K562 (cell line): ENCODE measurements around the gene ACTN2. TPM values are rescaled to one million over a fixed set of nuclear protein-coding genes. Genes with fewer than 3 reads are reported as not detected.

ENCODE experiments used
- ATAC-seq: fragments of 200-7000 bp; cut with Tn5 transposase; 3 replicates; pipeline ENCODE4 v1.9.1; 2020; ENCODE audit warnings: moderate library complexity
- BruUV-seq: library from RNA; stranded (reverse); fragments of 400-500 nt; replicated peaks from 2 replicates; lab custom pipeline; 2021; lab: Mats Ljungman, UMichigan
- CTCF ChIA-PET: fragments of 300-600 bp; formaldehyde crosslinking; extraction: SDS; loops from one replicate; lab custom pipeline; 2021; ENCODE audit warnings: low intra/inter-chr PET ratio; lab: Yijun Ruan, JAX
- POLR2A ChIA-PET: fragments of 300-600, 350-650 bp; sonication (Branson Sonifier 250); formaldehyde crosslinking; extraction: SDS; loops from one replicate; lab custom pipeline; 2021; ENCODE audit warnings: antibody characterized with exemption, inconsistent platforms; lab: Yijun Ruan, JAX
- DNase-seq, 4 experiments: peaks; one replicate each; pipeline versions ENCODE4 v3.0.0 to v3.0.0-alpha.2; 2011 to 2018; ENCODE audit warnings: low spot score in 3 of 4, mixed read lengths in 3 of 4; ENCODE audit errors: extremely low read depth in 1 of 4
- FAIRE-seq: peaks from 2 replicates; lab custom pipeline; 2011; peaks lifted over from hg19 to GRCh38; lab: Jason Lieb, UNC
- H2AFZ ChIP-seq: 2 replicates; pipeline ENCODE4 v1.6.0; 2011; ENCODE audit warnings: low read depth, low read length, control low read depth, inconsistent platforms
- H3K27ac ChIP-seq: fragments of 200-600 bp; 3 replicates; pipeline ENCODE4 v1.8.0; 2011; ENCODE audit warnings: low read depth, mild to moderate bottlenecking, control low read depth, inconsistent platforms, low read length, moderate library complexity, mixed read lengths; ENCODE audit errors: extremely low read depth
- H3K27me3 ChIP-seq, 2 experiments: fragments of 300-600 bp in 1 of 2; 2 replicates in 1 of 2; 3 replicates in 1 of 2; pipeline versions ENCODE4 v1.6.0 to v1.8.0; 2011; ENCODE audit warnings: inconsistent platforms in 2 of 2, low read length in 2 of 2, mild to moderate bottlenecking in 1 of 2, mixed read lengths in 1 of 2, moderate library complexity in 1 of 2; ENCODE audit not compliant: control insufficient read depth in 2 of 2, insufficient read depth in 2 of 2
- H3K36me3 ChIP-seq: fragments of 300-600 bp; 3 replicates; pipeline ENCODE4 v1.8.0; 2011; ENCODE audit warnings: mild to moderate bottlenecking, low read length, inconsistent platforms; ENCODE audit not compliant: control insufficient read depth, insufficient read depth
- H3K4me1 ChIP-seq, 2 experiments: fragments of 200-600 bp in 1 of 2; replicated peaks in 1 of 2; 2 replicates in 1 of 2; 3 replicates in 1 of 2; pipeline versions ENCODE4 v1.5.1 to v1.8.0; 2011; ENCODE audit warnings: inconsistent platforms in 2 of 2, low read length in 2 of 2, mild to moderate bottlenecking in 1 of 2, mixed read lengths in 1 of 2, moderate library complexity in 1 of 2; ENCODE audit not compliant: control insufficient read depth in 2 of 2, insufficient read depth in 2 of 2
- H3K4me2 ChIP-seq: 2 replicates; pipeline ENCODE4 v1.6.1; 2011; ENCODE audit warnings: low read length, control low read depth, inconsistent platforms, mixed read lengths; ENCODE audit not compliant: insufficient read depth
- H3K4me3 ChIP-seq: fragments of 200-600 bp; sonication (generic), shearing (Covaris generic); 2 replicates; pipeline ENCODE4 v1.5.1; 2016; ENCODE audit warnings: control low read depth, inconsistent platforms
- H3K79me2 ChIP-seq: fragments of 200-600 bp; 3 replicates; pipeline ENCODE4 v1.8.0; 2011; ENCODE audit warnings: low read length, inconsistent platforms; ENCODE audit not compliant: control insufficient read depth, insufficient read depth
- H3K9ac ChIP-seq, 2 experiments: 2 replicates each; pipeline versions ENCODE4 v1.6.0 to v1.6.1; 2011; ENCODE audit warnings: low read depth in 2 of 2, low read length in 2 of 2, control low read depth in 1 of 2, inconsistent platforms in 1 of 2, mild to moderate bottlenecking in 1 of 2, mixed read lengths in 1 of 2; ENCODE audit not compliant: insufficient read depth in 1 of 2
- H3K9me1 ChIP-seq: one replicate; pipeline ENCODE4 v1.6.0; 2011; ENCODE audit warnings: inconsistent platforms, mild to moderate bottlenecking, low read length, moderate library complexity; ENCODE audit not compliant: control insufficient read depth, insufficient read depth
- H3K9me3 ChIP-seq: replicated peaks from 2 replicates; pipeline ENCODE4 v1.5.1; 2011; ENCODE audit warnings: low read depth, low read length, inconsistent platforms; ENCODE audit not compliant: control insufficient read depth, insufficient read depth
- H4K20me1 ChIP-seq: replicated peaks from 2 replicates; pipeline ENCODE4 v1.6.1; 2011; ENCODE audit warnings: low read length, inconsistent platforms, mixed read lengths; ENCODE audit not compliant: control insufficient read depth, insufficient read depth
- DMBX1 ChIP-seq: fragments of 250-450 bp; sonication (Bioruptor Pico); IDR thresholded peaks from 2 replicates; pipeline ENCODE4 v1.8.0; 2022; ENCODE audit warnings: inconsistent platforms, mild to moderate bottlenecking, moderate library complexity, borderline replicate concordance
- E2F1 ChIP-seq: sonication (generic); formaldehyde crosslinking; IDR thresholded peaks from 2 replicates; pipeline ENCODE4 v1.8.1; 2023; ENCODE audit warnings: mild to moderate bottlenecking, missing genetic modification reagents, moderate library complexity
- EHMT2 ChIP-seq: fragments of 450-650 bp; IDR thresholded peaks from 2 replicates; pipeline ENCODE4 v1.6.1; 2018; ENCODE audit warnings: antibody characterized with exemption
- ELF2 ChIP-seq: fragments of 250-450 bp; sonication (Bioruptor Pico); IDR thresholded peaks from 2 replicates; pipeline ENCODE4 v1.5.0; 2021; ENCODE audit warnings: mild to moderate bottlenecking
- IFI16 ChIP-seq: fragments of 250-450 bp; sonication (Bioruptor Pico); IDR thresholded peaks from 2 replicates; pipeline ENCODE4 v2.1.2; 2022; ENCODE audit warnings: mild to moderate bottlenecking, inconsistent platforms
- JUN ChIP-seq, 2 experiments: sonication (generic) in 1 of 2; formaldehyde crosslinking in 1 of 2; IDR thresholded peaks; 2 replicates each; pipeline versions ENCODE4 v1.6.1 to v1.8.0; 2012 to 2022; ENCODE audit warnings: borderline replicate concordance in 2 of 2, mild to moderate bottlenecking in 2 of 2, improper control_type of control experiment in 1 of 2, low read depth in 1 of 2, low read length in 1 of 2, missing genetic modification reagents in 1 of 2
- MEF2D ChIP-seq: conservative IDR thresholded peaks from 2 replicates; pipeline ENCODE4 v1.6.1; 2016; ENCODE audit warnings: low read depth, missing genetic modification characterization, missing compliant biosample characterization
- MTA2 ChIP-seq: fragments of 450-650 bp; IDR thresholded peaks from 2 replicates; pipeline ENCODE4 v1.6.1; 2016; ENCODE audit warnings: low read depth
- POLR3G ChIP-seq: IDR thresholded peaks from 2 replicates; pipeline ENCODE4 v1.6.1; 2011; ENCODE audit not compliant: insufficient read length, insufficient replicate concordance; ENCODE audit errors: extremely low read depth
- PURB ChIP-seq: sonication (generic); formaldehyde crosslinking; IDR thresholded peaks from 2 replicates; pipeline ENCODE4 v1.9.0; 2021; ENCODE audit warnings: low read depth, mild to moderate bottlenecking, missing genetic modification reagents
- STAT6 ChIP-seq: sonication (generic); formaldehyde crosslinking; IDR thresholded peaks from 2 replicates; pipeline ENCODE4 v1.8.1; 2023; ENCODE audit warnings: mild to moderate bottlenecking, missing genetic modification reagents
- TRIM25 ChIP-seq: fragments of 450-650 bp; IDR thresholded peaks from 2 replicates; pipeline ENCODE4 v1.7.0; 2016; ENCODE audit warnings: borderline replicate concordance
- TRIM28 ChIP-seq: fragments of 450-650 bp; IDR thresholded peaks from 2 replicates; pipeline ENCODE4 v1.6.1; 2017
- ZNF41 ChIP-seq: fragments of 250-450 bp; sonication (Bioruptor Pico); conservative IDR thresholded peaks from 2 replicates; pipeline ENCODE4 v1.4.0; 2020; ENCODE audit warnings: mild to moderate bottlenecking
- ZNF76 ChIP-seq: fragments of 250-450 bp; sonication (Bioruptor Pico); IDR thresholded peaks from 2 replicates; pipeline ENCODE4 v1.4.0; 2020; ENCODE audit warnings: mild to moderate bottlenecking, moderate library complexity, borderline replicate concordance
- WGBS: fragments of 100-300 bp; shearing (Covaris generic); methylation state at CpG from one replicate; pipeline ENCODE4 v1.1.6; 2016; ENCODE audit warnings: low coverage, mixed read lengths; ENCODE audit not compliant: insufficient coverage; ENCODE audit errors: missing lambda C conversion rate; 5-methylcytosine and 5-hydroxymethylcytosine counted together
- in situ Hi-C: fragments of 300-500 bp; cut with MboI; formaldehyde crosslinking; loops from 4 replicates; pipeline ENCODE4 v1.15.0; 2018; ENCODE audit warnings: inconsistent platforms, mixed read lengths
- intact Hi-C: fragments of 100-400 bp; cut with micrococcal nuclease; formaldehyde crosslinking; loops from 2 replicates; pipeline ENCODE4 v1.14.2; 2022
- polyA plus RNA-seq, 8 experiments: library from polyadenylated mRNA; depleted of rRNA in 4 of 8; stranded (reverse) in 5 of 8; unstranded in 3 of 8; fragments of >200 nt; fragmentation: Nextera tagmentation in 2 of 8; fragmentation: Illumina TruSeq in 1 of 8; extraction: Ambion mirVana in 2 of 8; extraction: Trizol in 1 of 8; gene quantifications; 2 replicates each; pipeline versions ENCODE4 v1.2.1 to v1.2.3, GENCODE V29; 2011 to 2014; ENCODE audit warnings: inconsistent platforms in 1 of 8, missing spikeins in 1 of 8
- total RNA-seq, 7 experiments: library from RNA; depleted of rRNA in 6 of 7; stranded (reverse); fragments of >200 nt in 6 of 7; fragmentation: Illumina TruSeq in 2 of 7; extraction: Trizol in 2 of 7; gene quantifications; 2 replicates each; pipeline versions ENCODE4 v1.2.1 to v1.2.3, GENCODE V29; 2011 to 2021; ENCODE audit warnings: low replicate concordance in 1 of 7

ACTN2 gene
- total and polyA plus RNA-seq, 9 of the 15 experiments (the other 6 are each of a cell fraction or from before 2014, with no cell fraction given): 0.18 to 0.94 (median 0.42) TPM

- CTCF ChIA-PET: no interaction called here
- WGBS: 40% methylated on average over 11 of the region's 11 CpGs
- peak overlapping the region; percentile 44 for H3K27ac ChIP-seq
- H4K20me1 ChIP-seq: no peaks in the 10 kb centered on the region
- DNase-seq (no peak), ATAC-seq (no peak), FAIRE-seq (no peak)
- POLR2A ChIA-PET: interaction anchor here (0.6 to 1.7 kb wide), 12 partner anchors 8 to 400 kb away, joined by 3 to 13 read pairs (median 4); partner anchors contain the start of gene HEATR1
- H3K9me3 ChIP-seq: peaks cover 4% of the 10 kb centered on the region; the same call in 1 of the 2 replicates
- in situ Hi-C loops (no loop called here), intact Hi-C loops (loop anchor here (5.0 kb wide), 1 partner anchor 192 kb away; the partner anchor contains the start of gene HEATR1)
- peaks cover 10 to 13% of the 10 kb centered on the region in 2 experiments; a peak in 4 of 5 replicates for H3K4me1 ChIP-seq
- peaks cover 44% of the 10 kb centered on the region for H3K79me2 ChIP-seq
- peak overlapping the region; percentile 58 for H3K4me3 ChIP-seq
- H3K36me3 ChIP-seq: peaks cover 11% of the 10 kb centered on the region; the same call in 1 of the 3 replicates
- peak overlapping the region; percentile 94 for H2AFZ ChIP-seq
- peak overlapping the region in 1 of 2 experiments; percentile 94; a peak in 2 of 4 replicates for H3K9ac ChIP-seq
- H3K27me3 ChIP-seq: peaks cover 0 to 2% of the 10 kb centered on the region in 2 experiments; a peak in 2 of 5 replicates
- no peaks in the 10 kb centered on the region for H3K9me1 ChIP-seq
- BruUV-seq: TSS peak; percentile 69
- H3K4me2 ChIP-seq: peak overlapping the region; percentile 94
- TF ChIP-seq JUN (IDR thresholded peaks at IDR 0.05; ENCODE audit: borderline replicate concordance, low read depth, low read length): no peak
- no peak for TF ChIP-seq JUN (CRISPR knock-in tag; IDR thresholded peaks at IDR 0.05; ENCODE audit: borderline replicate concordance)
- TF ChIP-seq ZNF76 (CRISPR knock-in tag): no peak
- peak; percentile 0; the same call in 1 of the 2 replicates for TF ChIP-seq E2F1 (CRISPR knock-in tag)
- TF ChIP-seq IFI16 (CRISPR knock-in tag): 0 out of 2 replicates have a peak, but pooled peaks have one; percentile 33
- no peak for TF ChIP-seq MTA2
- TF ChIP-seq ZNF41: peak; percentile 76; the same call in 1 of the 2 replicates
- TF ChIP-seq DMBX1 (CRISPR knock-in tag): peak; percentile 83; the same call in 1 of the 2 replicates
- 0 out of 2 replicates have a peak, but pooled peaks have one; percentile 78 for TF ChIP-seq ELF2 (CRISPR knock-in tag)
- TF ChIP-seq TRIM28: no peak
- no peak for TF ChIP-seq STAT6
- TF ChIP-seq POLR3G: no peak
- peak; percentile 53; the same call in 1 of the 2 replicates for TF ChIP-seq MEF2D (tag)
- no peak for TF ChIP-seq PURB (CRISPR knock-in tag)
- peak; percentile 96 for TF ChIP-seq EHMT2
- TF ChIP-seq TRIM25: no peak
Observed at GRCh38 chr1:236794585-236795034, 108.3 kb downstream of the ACTN2 start.
